Spleen (tissue), 11 donors: ENCODE measurements around the gene CXXC1. TPM values are rescaled to one million over a fixed set of nuclear protein-coding genes. Genes with fewer than 3 reads are reported as not detected.
A peak's percentile ranks its signal among the peaks of the same experiment; 100 is the strongest.

Source experiments
- DNase-seq: peaks from one replicate; pipeline ENCODE4 v3.0.0-alpha.2; 2020
- H3K27ac ChIP-seq, 8 donors: fragments of 200-600 bp; sonication (generic) in 7 of 8; 1 replicate in 4 of 8; 2 replicates in 4 of 8; pipeline versions ENCODE4 v1.5.0 to v1.8.0; 2016 to 2021; ENCODE audit warnings: inconsistent platforms in 4 of 8, mild to moderate bottlenecking in 4 of 8, moderate library complexity in 1 of 8
- H3K27me3 ChIP-seq, 7 donors: fragments of 200-600 bp; sonication (generic) in 6 of 7; replicated peaks in 1 of 7; 1 replicate in 4 of 7; 2 replicates in 3 of 7; pipeline versions ENCODE4 v1.5.0 to v1.8.0; 2016 to 2021; ENCODE audit warnings: inconsistent platforms in 3 of 7, mild to moderate bottlenecking in 1 of 7
- H3K36me3 ChIP-seq, 6 donors: fragments of 200-600 bp; sonication (generic) in 5 of 6; 1 replicate in 4 of 6; 2 replicates in 2 of 6; pipeline versions ENCODE4 v1.5.0 to v1.8.0; 2016 to 2021; ENCODE audit warnings: inconsistent platforms in 2 of 6
- H3K4me1 ChIP-seq, 6 donors: fragments of 200-600 bp; sonication (generic) in 5 of 6; 1 replicate in 3 of 6; 2 replicates in 3 of 6; pipeline versions ENCODE4 v1.5.0 to v1.8.0; 2016 to 2021; ENCODE audit warnings: inconsistent platforms in 3 of 6
- H3K4me3 ChIP-seq, 8 donors: fragments of 200-600 bp; sonication (generic) in 7 of 8; 1 replicate in 4 of 8; 2 replicates in 4 of 8; pipeline versions ENCODE4 v1.5.0 to v1.8.0; 2016 to 2021; ENCODE audit warnings: inconsistent platforms in 4 of 8, mild to moderate bottlenecking in 4 of 8, moderate library complexity in 2 of 8
- H3K9me3 ChIP-seq, 8 donors: fragments of 200-600 bp; sonication (generic) in 7 of 8; 1 replicate in 4 of 8; 2 replicates in 4 of 8; pipeline versions ENCODE4 v1.5.0 to v1.8.0; 2016 to 2021; ENCODE audit warnings: inconsistent platforms in 4 of 8
- CTCF ChIP-seq, 11 experiments: fragments of 200-600 bp in 7 of 11; fragments of 450-650 bp in 4 of 11; sonication (generic) in 4 of 11; IDR thresholded peaks in 8 of 11; conservative IDR thresholded peaks in 3 of 11; 1 replicate in 7 of 11; 2 replicates in 4 of 11; pipeline versions ENCODE4 v1.4.0 to v1.8.0; 2016 to 2021; ENCODE audit warnings: antibody characterized with exemption in 11 of 11, inconsistent platforms in 4 of 11, mild to moderate bottlenecking in 1 of 11
- POLR2A ChIP-seq, 3 donors: fragments of 450-650 bp; IDR thresholded peaks; one replicate each; pipeline ENCODE4 v1.5.1; 2017; ENCODE audit warnings: antibody characterized with exemption in 3 of 3, mild to moderate bottlenecking in 1 of 3
- POLR2AphosphoS5 ChIP-seq, 3 donors: sonication (generic); formaldehyde crosslinking; IDR thresholded peaks; one replicate each; pipeline ENCODE4 v1.5.1; 2017; ENCODE audit warnings: antibody characterized with exemption in 3 of 3
- WGBS, 5 donors: extraction: QIAGEN DNeasy Blood & Tissue Kit in 3 of 5; methylation state at CpG; one replicate each; pipeline versions ENCODE4 v1.1.5 to v1.1.7; 2013 to 2018; 5-methylcytosine and 5-hydroxymethylcytosine counted together
- intact Hi-C: fragments of 100-400 bp; cut with DNase I; formaldehyde crosslinking; loops from one replicate; pipeline ENCODE4 v1.15.0; 2023; ENCODE audit warnings: low total_unique reads
- polyA plus RNA-seq, 3 donors: library from polyadenylated mRNA; stranded (reverse); fragments of 200-250 nt; gene quantifications; one replicate each; pipeline ENCODE4 v1.2.1, GENCODE V29; 2013
- total RNA-seq, 7 donors: library from RNA; depleted of rRNA in 3 of 7; stranded (reverse); fragments of >200 nt in 3 of 7; fragmentation: NEBNext Ultra II Directional in 4 of 7; extraction: Animal tissue kit (Norgen Biotek cat#: 25700) in 4 of 7; gene quantifications; one replicate each; pipeline versions ENCODE4 v1.1.0 to v1.2.1, GENCODE V29; 2016 to 2021
- donor health status: healthy with polysubstance abuse.
- donor health status: DM: no; HTN: no; CAD: no; lungs with moderate emphysema.
- donor health status: DM: no; HTN: no; CAD: no.
- donor health status: Bipolar disorder and iron deficiency.
- donor health status: healthy.
- donor health status: DM: no; HTN: no; CAD: no.
- donor health status: DM: yes; HTN: yes; CAD: no.

Gene CXXC1
- total and polyA plus RNA-seq, 10 donors, result 53.6 to 129 (median 102) TPM

GRCh38 chr18:50298443-50299284 is 11.2 kb upstream of the CXXC1 start:
- H3K4me3 ChIP-seq, result peak overlapping the region; percentile 1 to 66 (median 34)
- H3K27me3 ChIP-seq, result peaks cover 0 to 43% (median 8%) of the 10 kb centered on the region in 7 donors
- peak; percentile 84 for DNase-seq
- H3K27ac ChIP-seq, result no peak overlapping the region
- no peaks in the 10 kb centered on the region for H3K9me3 ChIP-seq
- H3K4me1 ChIP-seq, result peaks cover 7 to 25% (median 15%) of the 10 kb centered on the region in 6 donors
- H3K36me3 ChIP-seq, result no peaks in the 10 kb centered on the region
- 25 to 57% (median 30%) methylated on average over 7 to 49 of the region's 49 CpGs for WGBS, 5 donors
- intact Hi-C loops, result no loop called here
- no peak for TF ChIP-seq POLR2AphosphoS5 (IDR thresholded peaks at IDR 0.05)
- TF ChIP-seq CTCF (IDR thresholded peaks at IDR 0.05 in 8 of 11, conservative IDR thresholded peaks at IDR 0.05 in 3 of 11), result no peak
- TF ChIP-seq POLR2A (IDR thresholded peaks at IDR 0.05), result no peak

- WGBS, 5 donors, result 10 to 16% (median 11%) methylated on average over 27 to 28 of the region's 28 CpGs
- H3K36me3 ChIP-seq, result no peaks in the 10 kb centered on the region
- DNase-seq, result peak; percentile 94
- no peaks in the 10 kb centered on the region for H3K9me3 ChIP-seq
- TF ChIP-seq CTCF (IDR thresholded peaks at IDR 0.05 in 8 of 11, conservative IDR thresholded peaks at IDR 0.05 in 3 of 11) (no peak), POLR2AphosphoS5 (IDR thresholded peaks at IDR 0.05) (peak in 2 of 3 donors; percentile 60 to 65)
- H3K4me1 ChIP-seq, result peaks cover 7 to 25% (median 15%) of the 10 kb centered on the region in 6 donors
- H3K27me3 ChIP-seq, result peaks cover 0 to 41% (median 8%) of the 10 kb centered on the region in 7 donors
- intact Hi-C loops, result no loop called here
- peak overlapping the region; percentile 1 to 66 (median 34) for H3K4me3 ChIP-seq
- peak overlapping the region in 3 of 8 donors; percentile 28 to 58 (median 50) for H3K27ac ChIP-seq
These were observed 10.3 kb upstream of the CXXC1 start for GRCh38 chr18:50297621-50298442.

- no peak overlapping the region for H3K27ac ChIP-seq
- 97 to 100% (median 100%) methylated on average over 1 of the region's 1 CpG for WGBS, 5 donors
- intact Hi-C loops, result no loop called here
These were observed 5.5 kb upstream of the CXXC1 start for GRCh38 chr18:50293039-50293438.

More at GRCh38 chr18:50293039-50293438, 5.5 kb upstream of the CXXC1 start:
- Histone ChIP-seq H3K4me3 (no peak overlapping the region), H3K9me3 (no peaks in the 10 kb centered on the region), H3K36me3 (no peaks in the 10 kb centered on the region), H3K27me3 (peaks cover 0 to under 1% (median 0%) of the 10 kb centered on the region in 7 donors), H3K4me1 (peaks cover 9 to 26% (median 15%) of the 10 kb centered on the region in 6 donors)
- DNase-seq, result no peak
- TF ChIP-seq POLR2AphosphoS5 (IDR thresholded peaks at IDR 0.05), result no peak
- TF ChIP-seq POLR2A (IDR thresholded peaks at IDR 0.05), result no peak
- TF ChIP-seq CTCF (IDR thresholded peaks at IDR 0.05 in 8 of 11, conservative IDR thresholded peaks at IDR 0.05 in 3 of 11), result no peak
